GM21360 (cell line): ENCODE measurements around the gene MUC2.

ENCODE experiments used
- ATAC-seq: cut with Tn5 transposase; IDR thresholded peaks from one replicate; pipeline ENCODE4 v1.9.1; 2021; ENCODE audit warnings: mild to moderate bottlenecking, moderate library complexity; ENCODE audit not compliant: unreplicated experiment

The MUC2 gene

DNA sequence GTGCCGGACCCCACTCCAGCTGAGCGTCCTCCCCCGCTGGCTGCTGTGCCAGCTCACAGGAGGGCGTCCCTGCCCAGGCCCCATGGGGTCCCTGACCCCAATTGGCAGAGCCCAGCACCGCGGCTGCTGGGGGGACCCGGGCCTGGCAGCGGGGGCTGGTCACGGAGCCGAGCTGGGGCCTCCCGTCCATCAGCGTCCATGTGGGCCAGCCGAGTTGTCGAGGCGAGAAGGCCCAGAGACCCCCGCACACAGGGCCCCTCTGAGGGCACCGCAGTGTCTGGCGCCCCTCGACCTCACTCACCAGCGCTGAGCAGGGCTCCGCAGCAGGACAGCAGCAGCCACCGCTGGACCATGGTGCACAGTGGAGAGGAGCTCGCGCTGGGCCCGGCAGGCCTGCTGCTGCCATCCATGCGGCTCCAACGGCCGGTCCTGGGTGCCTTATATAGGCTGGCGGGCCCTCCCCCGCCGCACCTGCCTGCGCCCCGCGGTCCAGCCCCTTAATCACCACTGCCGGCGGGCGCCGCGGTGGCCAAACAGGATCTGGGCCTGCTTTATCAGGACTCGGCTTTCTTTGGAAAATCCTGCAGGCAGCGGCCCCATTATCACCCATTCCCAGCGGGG is 38.3 kb upstream of the MUC2 start, which contains the start of gene MUC6:
Gene MUC6 (minus strand): TSS at position 416 of the 621 bp plus-strand sequence. CDS start 63 bp downstream, at position 353.
- no peak for ATAC-seq

GRCh38 chr11:1036931-1037330 is 37.7 kb upstream of the MUC2 start:
- ATAC-seq: no peak

DNA sequence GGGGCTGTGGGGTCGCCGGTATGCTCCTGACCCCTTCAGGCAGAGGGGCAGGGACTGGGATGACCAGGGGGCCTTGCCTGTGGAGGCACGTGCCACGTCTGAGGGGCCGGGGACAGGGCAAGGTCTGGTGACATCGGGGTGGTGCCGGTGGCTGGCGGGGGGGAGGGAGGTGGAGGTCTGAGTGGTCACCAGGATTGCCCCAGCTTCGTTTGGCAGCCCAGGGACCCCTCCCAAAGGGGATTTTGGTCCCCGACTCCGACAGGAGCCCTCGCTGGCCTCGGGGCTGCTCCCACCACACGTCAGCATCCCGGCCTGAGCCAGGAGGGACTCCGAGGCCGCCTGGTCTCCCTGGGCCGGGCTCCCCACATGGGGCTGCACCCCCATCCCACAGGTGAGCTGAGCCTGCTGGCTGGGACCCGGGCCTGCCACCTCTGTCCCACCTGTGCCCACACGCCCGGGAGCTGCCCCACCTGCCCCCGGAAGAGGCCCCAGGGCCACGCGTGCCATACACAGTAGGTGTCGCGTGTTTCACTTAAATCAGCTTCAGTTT is 37.1 kb upstream of the MUC2 start:
- ATAC-seq: no peak

GRCh38 chr11:1038361-1038760 is 36.3 kb upstream of the MUC2 start:
- no peak for ATAC-seq

GRCh38 chr11:1038921-1039320 is 35.8 kb upstream of the MUC2 start:
- no peak for ATAC-seq

- ATAC-seq: no peak
These were observed 34.9 kb upstream of the MUC2 start for GRCh38 chr11:1039481-1040427.

- no peak for ATAC-seq
These were observed 34.1 kb upstream of the MUC2 start for GRCh38 chr11:1040428-1041148.

- ATAC-seq: no peak
These were observed 33.6 kb upstream of the MUC2 start for GRCh38 chr11:1041149-1041467.

DNA sequence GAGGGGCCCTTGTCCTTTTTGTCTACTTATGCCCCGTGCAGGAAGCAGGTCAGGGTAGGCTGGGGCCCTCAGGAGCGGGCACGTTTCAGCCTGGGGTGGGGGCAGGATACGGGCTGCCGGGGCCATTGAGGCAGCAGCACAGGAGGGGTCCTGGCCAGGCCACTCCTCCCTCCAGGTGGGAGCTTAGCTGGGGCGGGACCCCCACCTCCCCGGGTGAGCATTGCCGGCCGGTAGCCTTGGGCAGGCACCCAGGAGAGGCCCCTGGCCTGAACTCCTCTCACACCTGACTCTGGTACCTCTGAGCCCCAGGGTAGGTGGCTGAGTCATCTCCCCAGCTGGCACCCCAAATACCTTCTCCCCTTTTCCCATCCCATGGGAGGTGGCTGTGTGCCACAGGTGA is 33.2 kb upstream of the MUC2 start:
- ATAC-seq: no peak

- no peak for ATAC-seq
These were observed 32.6 kb upstream of the MUC2 start for GRCh38 chr11:1041936-1042608.

DNA sequence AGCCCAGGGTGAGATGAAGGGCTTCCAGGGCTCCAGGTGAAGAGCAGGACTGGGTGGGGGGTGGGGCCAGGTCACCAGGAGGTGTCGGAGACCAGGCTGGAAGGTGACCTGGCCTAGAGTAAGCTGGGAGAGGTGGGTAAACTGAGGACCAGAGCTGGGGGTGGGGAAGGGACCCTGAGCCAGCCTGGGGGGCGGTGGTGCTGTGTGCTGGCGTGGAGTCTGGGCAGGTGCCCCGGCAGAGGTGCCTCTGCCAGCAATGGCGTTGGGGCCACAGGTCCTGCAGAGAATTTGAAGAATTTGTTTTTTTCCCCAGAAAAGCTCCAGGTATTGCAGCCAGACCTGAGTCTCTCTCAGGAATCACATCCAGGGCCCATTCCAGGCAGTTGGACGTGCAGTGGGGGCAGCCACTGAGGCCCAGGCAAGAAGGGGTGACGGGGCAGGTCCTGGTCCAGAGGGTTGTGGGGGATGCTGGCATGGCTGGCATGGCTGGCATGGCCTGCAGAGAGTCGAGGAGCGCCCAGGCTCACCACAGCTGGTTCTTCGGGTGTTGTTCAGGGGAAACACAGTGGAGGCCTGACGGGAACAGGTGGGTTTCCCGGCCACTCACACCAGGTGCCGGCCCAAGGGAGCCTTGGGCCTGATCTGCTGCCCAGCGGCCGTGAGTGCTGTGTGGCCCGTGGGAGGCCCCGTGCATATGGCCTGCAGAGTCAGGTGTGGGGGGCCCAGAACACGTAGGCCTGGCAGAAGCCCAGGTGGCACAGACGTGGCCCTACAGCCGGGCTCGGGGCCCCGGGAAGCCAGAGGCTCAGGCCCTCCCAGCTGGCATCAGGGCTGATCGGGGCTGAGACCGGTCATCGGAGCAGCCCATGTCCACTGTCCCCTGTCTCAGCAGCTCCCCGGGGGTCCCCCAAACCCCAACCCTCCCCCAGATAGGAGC is 31.8 kb upstream of the MUC2 start:
- no peak for ATAC-seq

GRCh38 chr11:1043563-1044096 is 31.0 kb upstream of the MUC2 start:
- no peak for ATAC-seq

DNA sequence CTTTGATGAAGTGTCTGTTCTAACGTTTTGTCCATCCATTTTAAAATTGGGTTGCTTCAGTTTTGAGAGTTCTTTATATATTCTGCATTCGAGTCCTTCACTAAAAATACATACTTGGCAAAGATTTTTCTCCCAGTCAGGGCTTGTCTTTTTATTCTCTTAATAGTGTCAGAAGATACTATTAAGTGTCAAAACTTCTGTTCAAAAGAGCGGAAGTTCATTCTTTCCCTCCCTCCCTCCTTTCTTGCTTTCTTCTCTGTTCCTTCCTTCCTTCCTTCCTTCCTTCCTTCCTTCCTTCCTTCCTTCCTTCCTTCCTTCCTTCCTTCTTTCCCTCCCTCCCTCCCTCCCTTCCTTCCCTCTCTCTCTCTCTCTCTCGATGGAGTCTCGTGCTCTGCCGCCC is 30.5 kb upstream of the MUC2 start:
- no peak for ATAC-seq

DNA sequence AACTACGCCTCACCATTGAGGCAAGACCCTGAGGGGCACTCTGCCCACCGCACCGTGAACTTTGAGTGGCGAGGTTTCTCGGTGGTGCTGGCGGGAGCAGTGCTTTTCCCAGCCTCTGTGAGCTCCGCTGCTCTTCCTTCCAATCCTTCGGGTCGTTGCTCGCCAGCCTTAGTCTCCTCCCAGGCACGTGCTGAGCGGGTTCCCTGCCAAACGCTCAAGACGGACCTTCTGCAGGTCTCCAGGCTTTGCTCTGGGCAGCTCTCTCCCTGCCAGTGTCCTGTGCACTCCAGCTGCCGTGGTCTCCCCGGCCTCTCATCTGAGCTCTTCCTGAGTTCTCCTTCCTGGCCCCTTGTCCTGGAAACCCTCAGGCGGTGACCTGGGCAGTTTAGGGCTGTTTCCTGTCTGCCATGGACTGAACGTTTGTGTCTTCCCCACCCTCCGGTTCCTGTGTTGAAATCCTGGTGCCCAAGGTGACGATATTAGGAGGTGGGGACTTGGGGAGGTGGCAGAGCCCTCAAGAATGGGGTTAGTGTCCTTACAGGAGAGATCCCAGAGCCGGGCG is 27.0 kb upstream of the MUC2 start:
- no peak for ATAC-seq

DNA sequence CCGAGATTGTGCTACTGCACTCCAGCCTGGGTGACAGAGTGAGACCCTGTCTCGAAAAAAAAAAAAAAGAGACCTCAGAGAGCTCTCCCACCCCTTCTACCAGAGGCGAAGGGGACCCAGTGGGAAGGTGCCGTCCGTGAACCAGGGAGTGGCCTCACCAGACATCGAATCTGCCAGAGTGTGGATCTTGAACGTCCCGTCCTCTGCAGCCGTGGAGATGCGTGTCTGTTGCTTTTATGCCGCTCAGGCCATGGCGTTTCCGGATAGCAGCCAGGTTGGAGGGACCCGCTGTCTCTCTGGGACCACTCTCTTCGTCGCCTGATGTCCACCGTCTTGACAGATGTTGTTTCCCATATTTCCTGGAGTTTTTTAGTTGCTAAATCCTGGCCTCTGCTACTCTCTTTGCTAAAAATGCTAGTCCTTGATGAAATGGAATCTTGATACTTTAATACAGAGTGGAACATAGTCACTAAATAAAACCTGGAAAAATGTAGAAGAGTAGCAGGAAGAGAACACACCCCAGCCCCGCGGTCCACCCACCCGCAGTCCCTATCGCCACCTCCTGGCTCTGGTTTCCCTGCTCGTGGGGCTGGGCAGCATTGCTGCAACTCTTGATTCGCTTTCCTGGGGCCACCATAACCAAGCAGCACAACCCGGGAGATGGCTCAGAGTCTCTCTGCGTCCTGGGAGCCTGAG is 26.2 kb upstream of the MUC2 start:
- no peak for ATAC-seq

GRCh38 chr11:1049071-1049405 is 25.6 kb upstream of the MUC2 start:
- ATAC-seq: no peak

- no peak for ATAC-seq
These were observed 25.2 kb upstream of the MUC2 start for GRCh38 chr11:1049431-1049891.

GRCh38 chr11:1049911-1050580 is 24.6 kb upstream of the MUC2 start:
- ATAC-seq: no peak
